Fibroblast of the aortic adventitia (primary cell): ENCODE results near the gene SLC12A1. TPM values are rescaled to one million over a fixed set of nuclear protein-coding genes. Genes with fewer than 3 reads are reported as not detected.

Experiments
- DNase-seq: peaks from one replicate; pipeline ENCODE4 v3.0.0-alpha.2; 2010; ENCODE audit warnings: low read depth
- H3K4me3 ChIP-seq: 2 replicates; pipeline ENCODE4 v1.5.1; 2011; ENCODE audit warnings: low read depth, mild to moderate bottlenecking, control low read depth, low read length, moderate library complexity
- total RNA-seq: library from RNA; depleted of rRNA; stranded (reverse); fragments of >200 nt; gene quantifications from 2 replicates; pipeline ENCODE4 v1.2.3, GENCODE V29; 2012; ENCODE audit warnings: low replicate concordance
- TF ChIP-seq, protein P1 (sequence below): IDR thresholded peaks from 2 replicates; pipeline ENCODE4 v1.5.1; 2011; ENCODE audit warnings: mild to moderate bottlenecking, low read length, control low read depth, inconsistent platforms; ENCODE audit not compliant: insufficient read depth

SLC12A1 gene
- total RNA-seq: under 0.01 TPM in 1 of 2 replicates, not detected in the other

DNA sequence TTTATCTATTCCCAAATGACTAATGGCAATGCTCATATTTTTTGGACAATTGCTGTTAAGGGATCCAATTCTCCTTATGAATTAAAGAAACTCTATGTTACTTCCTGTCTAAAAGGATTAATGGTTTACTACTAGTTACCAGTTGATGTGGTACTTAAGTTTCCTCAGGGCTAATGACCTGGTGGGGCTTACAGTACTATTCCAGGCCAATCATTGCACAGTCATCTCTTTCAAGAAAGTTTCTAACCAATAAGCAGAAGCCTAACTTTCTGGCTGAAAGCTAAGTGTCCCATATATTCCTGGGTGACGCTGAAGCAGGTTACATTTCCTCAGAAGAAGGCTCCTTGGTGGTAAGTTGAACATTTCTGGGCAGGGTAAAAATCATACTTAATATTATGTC is at the start of gene SLC12A1:
TSS of gene SLC12A1 (plus strand) at position 322 of the 400 bp plus-strand sequence. CDS start 1,418 bp downstream, outside the sequence.
- TF ChIP-seq, protein P1, sequence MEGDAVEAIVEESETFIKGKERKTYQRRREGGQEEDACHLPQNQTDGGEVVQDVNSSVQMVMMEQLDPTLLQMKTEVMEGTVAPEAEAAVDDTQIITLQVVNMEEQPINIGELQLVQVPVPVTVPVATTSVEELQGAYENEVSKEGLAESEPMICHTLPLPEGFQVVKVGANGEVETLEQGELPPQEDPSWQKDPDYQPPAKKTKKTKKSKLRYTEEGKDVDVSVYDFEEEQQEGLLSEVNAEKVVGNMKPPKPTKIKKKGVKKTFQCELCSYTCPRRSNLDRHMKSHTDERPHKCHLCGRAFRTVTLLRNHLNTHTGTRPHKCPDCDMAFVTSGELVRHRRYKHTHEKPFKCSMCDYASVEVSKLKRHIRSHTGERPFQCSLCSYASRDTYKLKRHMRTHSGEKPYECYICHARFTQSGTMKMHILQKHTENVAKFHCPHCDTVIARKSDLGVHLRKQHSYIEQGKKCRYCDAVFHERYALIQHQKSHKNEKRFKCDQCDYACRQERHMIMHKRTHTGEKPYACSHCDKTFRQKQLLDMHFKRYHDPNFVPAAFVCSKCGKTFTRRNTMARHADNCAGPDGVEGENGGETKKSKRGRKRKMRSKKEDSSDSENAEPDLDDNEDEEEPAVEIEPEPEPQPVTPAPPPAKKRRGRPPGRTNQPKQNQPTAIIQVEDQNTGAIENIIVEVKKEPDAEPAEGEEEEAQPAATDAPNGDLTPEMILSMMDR: no peak
- no peak within 1 kb of the TSS for H3K4me3 ChIP-seq
- DNase-seq: no peak

DNA sequence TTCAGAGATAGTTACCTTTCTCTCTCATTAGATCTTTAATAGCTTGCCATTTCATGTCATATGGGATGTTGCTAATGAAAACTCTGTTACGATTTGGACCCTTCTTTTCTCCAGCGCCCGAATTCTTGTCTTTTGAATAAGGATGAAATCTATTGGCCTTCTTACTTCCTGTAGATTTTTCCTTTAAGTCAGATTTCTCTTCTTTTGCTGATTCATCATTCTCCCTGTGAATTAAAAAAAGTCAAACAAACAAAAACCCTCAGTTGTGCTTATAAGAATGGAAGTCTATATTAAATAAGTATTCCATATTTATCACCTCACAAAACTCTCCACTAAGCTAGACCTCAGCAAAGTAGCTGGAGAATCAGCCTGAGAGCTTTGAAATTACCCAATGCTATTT is 37.5 kb upstream of the SLC12A1 start:
- no peak overlapping the region for H3K4me3 ChIP-seq
- no peak for DNase-seq
- TF ChIP-seq, protein P1: no peak

DNA sequence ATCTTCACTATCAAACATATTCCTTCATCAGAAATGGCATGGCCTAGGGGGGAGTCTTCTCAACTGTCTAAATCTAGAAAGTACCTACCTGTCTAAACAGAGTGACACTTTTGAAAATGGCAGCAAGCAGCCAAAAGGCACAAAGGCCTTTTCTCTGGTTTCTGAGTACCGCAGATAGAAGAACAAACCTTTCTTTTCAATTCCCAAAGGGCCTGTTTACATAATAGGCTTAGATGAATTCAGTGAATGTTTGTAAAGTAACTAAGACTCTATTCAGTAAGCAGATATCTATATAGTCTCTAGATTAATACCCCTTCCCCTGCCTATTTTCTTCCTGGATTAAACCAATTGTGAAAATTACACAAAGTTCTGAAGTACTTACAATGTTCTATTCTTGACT is 35.1 kb upstream of the SLC12A1 start:
- no peak overlapping the region for H3K4me3 ChIP-seq
- DNase-seq: no peak
- TF ChIP-seq, protein P1: no peak

GRCh38 chr15:48175126-48175525 is 31.0 kb upstream of the SLC12A1 start:
- TF ChIP-seq, protein P1: no peak
- DNase-seq: no peak
- H3K4me3 ChIP-seq: no peak overlapping the region

GRCh38 chr15:48176112-48176511 is 30.0 kb upstream of the SLC12A1 start:
- no peak for DNase-seq
- no peak overlapping the region for H3K4me3 ChIP-seq
- TF ChIP-seq, protein P1: no peak

DNA sequence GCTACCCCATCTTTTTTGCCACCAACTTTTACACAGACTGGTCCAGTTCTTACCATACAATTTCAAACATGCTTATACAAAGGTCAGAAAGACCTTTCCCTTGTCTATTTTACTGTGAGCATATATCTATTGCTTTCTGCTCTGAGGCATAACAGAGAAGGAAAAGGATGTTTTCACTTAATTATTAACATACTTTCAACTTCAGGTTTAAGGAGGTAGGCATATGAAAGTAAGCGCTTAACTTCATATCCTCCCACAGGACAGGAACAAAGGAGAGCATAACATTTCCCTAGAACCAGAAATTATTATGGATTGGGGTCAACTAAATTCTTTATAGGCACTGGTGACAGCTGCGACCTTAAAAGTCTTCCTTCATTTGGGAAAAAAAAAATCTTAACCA is 29.1 kb upstream of the SLC12A1 start:
- TF ChIP-seq, protein P1: no peak
- DNase-seq: no peak
- H3K4me3 ChIP-seq: no peak overlapping the region

DNA sequence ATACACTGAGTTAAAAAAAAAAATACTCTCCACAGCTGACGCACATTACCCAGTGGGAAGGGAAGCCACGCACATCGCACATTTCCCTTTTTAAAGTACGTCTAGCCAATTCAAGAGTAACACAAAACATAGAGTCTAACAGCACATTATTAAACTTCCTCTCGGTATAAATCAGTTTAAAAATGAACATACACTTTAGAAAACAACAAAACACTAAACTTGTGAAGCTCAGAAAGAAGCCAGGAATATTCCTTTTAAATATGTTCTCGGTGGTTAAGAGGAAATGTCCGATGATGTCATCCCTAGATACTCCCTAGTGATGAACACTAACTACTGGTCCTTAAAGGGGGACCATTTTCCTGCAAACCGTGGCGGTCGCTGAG is 28.7 kb upstream of the SLC12A1 start:
- peak overlapping the region; percentile 63 for H3K4me3 ChIP-seq
- TF ChIP-seq, protein P1: no peak
- DNase-seq: peak; percentile 42
